ENCODE measurements around the gene ITGB4. TPM values are rescaled to one million over a fixed set of nuclear protein-coding genes. Genes with fewer than 3 reads are reported as not detected.

The ITGB4 gene
- total and polyA plus RNA-seq, 2 of the 13 experiments (the other 11 are each of a cell fraction or from before 2014, with no cell fraction given) = 6.9 to 14.5 TPM

- TF ChIP-seq DNMT1 (CRISPR knock-in tag; IDR thresholded peaks at IDR 0.05) = peak; percentile 92; the same call in 1 of the 2 replicates
- no peak for TF ChIP-seq HMG20B (CRISPR knock-in tag; conservative IDR thresholded peaks at IDR 0.05)
- TF ChIP-seq BHLHE40 (IDR thresholded peaks at IDR 0.05; ENCODE audit: low read length) = no peak
- TF ChIP-seq ZNF879 (CRISPR knock-in tag; IDR thresholded peaks at IDR 0.05) = peak; percentile 55; the same call in 1 of the 2 replicates
- TF ChIP-seq ZFP62 (CRISPR knock-in tag; IDR thresholded peaks at IDR 0.05) = 0 out of 2 replicates have a peak, but pooled peaks have one; percentile 27
- peak; percentile 16 for TF ChIP-seq ZNF547 (CRISPR knock-in tag; IDR thresholded peaks at IDR 0.05)
- no peak; the same call in 1 of the 2 replicates for TF ChIP-seq KDM5A (IDR thresholded peaks at IDR 0.05; ENCODE audit: borderline replicate concordance, low read length)
- peak; percentile 11; the same call in 1 of the 2 replicates for TF ChIP-seq ESRRA (CRISPR knock-in tag; IDR thresholded peaks at IDR 0.05; ENCODE audit: low read depth)
- 0 out of 2 replicates have a peak, but pooled peaks have one; percentile 19 for TF ChIP-seq TBX2 (CRISPR knock-in tag; IDR thresholded peaks at IDR 0.05; ENCODE audit: borderline replicate concordance)
- peak; percentile 93; the same call in 1 of the 2 replicates for TF ChIP-seq ZNF468 (CRISPR knock-in tag; IDR thresholded peaks at IDR 0.05)
- TF ChIP-seq PATZ1 (CRISPR knock-in tag; IDR thresholded peaks at IDR 0.05) = peak; percentile 62
These were observed 43.6 kb downstream of the ITGB4 start, which contains the start of gene GALK1 (continued) for GRCh38 chr17:75764711-75765421.
